ENCODE results near the gene TMEM240.

Gene TMEM240

GRCh38 chr1:1536938-1537546 is 3.4 kb downstream of the TMEM240 start:
- H3K27ac ChIP-seq (ENCODE audit: low read depth, low read length), result no peak overlapping the region
- H3K9me3 ChIP-seq (ENCODE audit: control insufficient read depth, insufficient read depth, low read length), result no peaks in the 10 kb centered on the region
- TF ChIP-seq EZH2phosphoT487 (IDR thresholded peaks at IDR 0.05; ENCODE audit: borderline replicate concordance, low read length), result no peak
- TF ChIP-seq, protein P1, sequence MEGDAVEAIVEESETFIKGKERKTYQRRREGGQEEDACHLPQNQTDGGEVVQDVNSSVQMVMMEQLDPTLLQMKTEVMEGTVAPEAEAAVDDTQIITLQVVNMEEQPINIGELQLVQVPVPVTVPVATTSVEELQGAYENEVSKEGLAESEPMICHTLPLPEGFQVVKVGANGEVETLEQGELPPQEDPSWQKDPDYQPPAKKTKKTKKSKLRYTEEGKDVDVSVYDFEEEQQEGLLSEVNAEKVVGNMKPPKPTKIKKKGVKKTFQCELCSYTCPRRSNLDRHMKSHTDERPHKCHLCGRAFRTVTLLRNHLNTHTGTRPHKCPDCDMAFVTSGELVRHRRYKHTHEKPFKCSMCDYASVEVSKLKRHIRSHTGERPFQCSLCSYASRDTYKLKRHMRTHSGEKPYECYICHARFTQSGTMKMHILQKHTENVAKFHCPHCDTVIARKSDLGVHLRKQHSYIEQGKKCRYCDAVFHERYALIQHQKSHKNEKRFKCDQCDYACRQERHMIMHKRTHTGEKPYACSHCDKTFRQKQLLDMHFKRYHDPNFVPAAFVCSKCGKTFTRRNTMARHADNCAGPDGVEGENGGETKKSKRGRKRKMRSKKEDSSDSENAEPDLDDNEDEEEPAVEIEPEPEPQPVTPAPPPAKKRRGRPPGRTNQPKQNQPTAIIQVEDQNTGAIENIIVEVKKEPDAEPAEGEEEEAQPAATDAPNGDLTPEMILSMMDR (IDR thresholded peaks at IDR 0.05; ENCODE audit: low read depth, low read length, poor library complexity, severe bottlenecking), result no peak
- no peak overlapping the region for H3K4me2 ChIP-seq (ENCODE audit: low read length)
- H3K9me2 ChIP-seq (replicated peaks; ENCODE audit: control insufficient read depth, low read length), result no peaks in the 10 kb centered on the region
- H3K79me2 ChIP-seq (ENCODE audit: control insufficient read depth, low read length), result no peaks in the 10 kb centered on the region
- no peaks in the 10 kb centered on the region for H3K27me3 ChIP-seq (ENCODE audit: control insufficient read depth, low read length)
- peaks cover 16% of the 10 kb centered on the region for H3K36me3 ChIP-seq (ENCODE audit: control insufficient read depth, low read length)
- H3F3A ChIP-seq (ENCODE audit: control insufficient read depth, insufficient read depth), result 0 out of 2 replicates have a peak, but pooled peaks cover 1% of the 10 kb centered on the region
- H3K4me1 ChIP-seq (ENCODE audit: control insufficient read depth, low read length), result no peaks in the 10 kb centered on the region
- H3K4me3 ChIP-seq (ENCODE audit: low read length), result no peak overlapping the region
- H4K20me1 ChIP-seq (ENCODE audit: control insufficient read depth, insufficient read depth, low read depth, low read length), result no peaks in the 10 kb centered on the region

- no peaks in the 10 kb centered on the region for H4K20me1 ChIP-seq (ENCODE audit: control insufficient read depth, insufficient read depth, low read depth, low read length)
- H3K79me2 ChIP-seq (ENCODE audit: control insufficient read depth, low read length), result no peaks in the 10 kb centered on the region
- H3K4me2 ChIP-seq (ENCODE audit: low read length), result no peak overlapping the region
- no peaks in the 10 kb centered on the region for H3K9me2 ChIP-seq (replicated peaks; ENCODE audit: control insufficient read depth, low read length)
- no peak for TF ChIP-seq EZH2phosphoT487 (IDR thresholded peaks at IDR 0.05; ENCODE audit: borderline replicate concordance, low read length)
- TF ChIP-seq, protein P1 (IDR thresholded peaks at IDR 0.05; ENCODE audit: low read depth, low read length, poor library complexity, severe bottlenecking), result no peak
- 0 out of 2 replicates have a peak, but pooled peaks cover 4% of the 10 kb centered on the region for H3F3A ChIP-seq (ENCODE audit: control insufficient read depth, insufficient read depth)
- H3K4me3 ChIP-seq (ENCODE audit: low read length), result no peak overlapping the region
- H3K9me3 ChIP-seq (ENCODE audit: control insufficient read depth, insufficient read depth, low read length), result no peaks in the 10 kb centered on the region
- H3K27ac ChIP-seq (ENCODE audit: low read depth, low read length), result no peak overlapping the region
- no peaks in the 10 kb centered on the region for H3K4me1 ChIP-seq (ENCODE audit: control insufficient read depth, low read length)
- H3K36me3 ChIP-seq (ENCODE audit: control insufficient read depth, low read length), result peaks cover 12% of the 10 kb centered on the region
- no peaks in the 10 kb centered on the region for H3K27me3 ChIP-seq (ENCODE audit: control insufficient read depth, low read length)
Observed at GRCh38 chr1:1536019-1536937, 4.1 kb downstream of the TMEM240 start.

GRCh38 chr1:1535201-1536018 is 5.0 kb downstream of the TMEM240 start:
- Histone ChIP-seq H3F3A (ENCODE audit: control insufficient read depth, insufficient read depth) (0 out of 2 replicates have a peak, but pooled peaks cover 4% of the 10 kb centered on the region), H3K4me1 (ENCODE audit: control insufficient read depth, low read length) (no peaks in the 10 kb centered on the region), H4K20me1 (ENCODE audit: control insufficient read depth, insufficient read depth, low read depth, low read length) (no peaks in the 10 kb centered on the region), H3K4me2 (ENCODE audit: low read length) (no peak overlapping the region), H3K27ac (ENCODE audit: low read depth, low read length) (no peak overlapping the region), H3K9me2 (replicated peaks; ENCODE audit: control insufficient read depth, low read length) (no peaks in the 10 kb centered on the region), H3K36me3 (ENCODE audit: control insufficient read depth, low read length) (peaks cover 11% of the 10 kb centered on the region), H3K4me3 (ENCODE audit: low read length) (no peak overlapping the region), H3K9me3 (ENCODE audit: control insufficient read depth, insufficient read depth, low read length) (no peaks in the 10 kb centered on the region), H3K79me2 (ENCODE audit: control insufficient read depth, low read length) (no peaks in the 10 kb centered on the region), H3K27me3 (ENCODE audit: control insufficient read depth, low read length) (no peaks in the 10 kb centered on the region)
- no peak for TF ChIP-seq EZH2phosphoT487 (IDR thresholded peaks at IDR 0.05; ENCODE audit: borderline replicate concordance, low read length)
- TF ChIP-seq, protein P1 (IDR thresholded peaks at IDR 0.05; ENCODE audit: low read depth, low read length, poor library complexity, severe bottlenecking), result no peak

Data from DOHH2 (cell line).